Measurements from ENCODE around the gene FGGY. TPM values are rescaled to one million over a fixed set of nuclear protein-coding genes. Genes with fewer than 3 reads are reported as not detected.

Gene FGGY
- total RNA-seq, 1 donor from 2014 or later, result 9.0 TPM

DNA sequence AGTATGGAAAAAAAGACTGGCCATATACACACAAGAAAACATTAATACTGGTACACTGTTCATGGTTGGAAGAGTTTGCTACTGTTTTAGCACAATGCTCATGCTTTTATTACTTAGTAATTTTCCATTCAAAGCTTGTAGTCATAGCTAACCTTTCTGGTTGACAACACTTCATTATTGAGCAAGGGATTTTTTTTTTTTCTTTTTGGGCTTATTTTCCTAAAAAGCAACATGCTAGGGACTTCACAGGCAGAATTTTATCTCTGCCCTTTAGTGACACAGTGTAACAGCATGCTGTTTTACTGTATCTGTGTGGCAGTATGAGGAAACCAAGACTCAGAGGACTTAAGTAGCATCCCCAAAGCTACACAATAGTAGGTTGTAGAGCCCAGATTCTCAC, 58.5 kb downstream of the FGGY start:
- peaks cover 1% of the 10 kb centered on the region for H3K36me3 Mint-ChIP-seq (ENCODE audit: low read depth)
- H3K27me3 Mint-ChIP-seq (ENCODE audit: low read depth), result no peaks in the 10 kb centered on the region
- no peaks in the 10 kb centered on the region for H3K9me3 Mint-ChIP-seq (ENCODE audit: low read depth)
- peaks cover 14% of the 10 kb centered on the region for H3K4me1 Mint-ChIP-seq (ENCODE audit: low read depth)
- no peak for DNase-seq (ENCODE audit: low spot score)
- TF ChIP-seq, protein P1, sequence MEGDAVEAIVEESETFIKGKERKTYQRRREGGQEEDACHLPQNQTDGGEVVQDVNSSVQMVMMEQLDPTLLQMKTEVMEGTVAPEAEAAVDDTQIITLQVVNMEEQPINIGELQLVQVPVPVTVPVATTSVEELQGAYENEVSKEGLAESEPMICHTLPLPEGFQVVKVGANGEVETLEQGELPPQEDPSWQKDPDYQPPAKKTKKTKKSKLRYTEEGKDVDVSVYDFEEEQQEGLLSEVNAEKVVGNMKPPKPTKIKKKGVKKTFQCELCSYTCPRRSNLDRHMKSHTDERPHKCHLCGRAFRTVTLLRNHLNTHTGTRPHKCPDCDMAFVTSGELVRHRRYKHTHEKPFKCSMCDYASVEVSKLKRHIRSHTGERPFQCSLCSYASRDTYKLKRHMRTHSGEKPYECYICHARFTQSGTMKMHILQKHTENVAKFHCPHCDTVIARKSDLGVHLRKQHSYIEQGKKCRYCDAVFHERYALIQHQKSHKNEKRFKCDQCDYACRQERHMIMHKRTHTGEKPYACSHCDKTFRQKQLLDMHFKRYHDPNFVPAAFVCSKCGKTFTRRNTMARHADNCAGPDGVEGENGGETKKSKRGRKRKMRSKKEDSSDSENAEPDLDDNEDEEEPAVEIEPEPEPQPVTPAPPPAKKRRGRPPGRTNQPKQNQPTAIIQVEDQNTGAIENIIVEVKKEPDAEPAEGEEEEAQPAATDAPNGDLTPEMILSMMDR (IDR thresholded peaks at IDR 0.05), result no peak
- H3K4me3 Mint-ChIP-seq (ENCODE audit: unreplicated experiment), result no peak overlapping the region
- no peak overlapping the region for H3K27ac Mint-ChIP-seq (ENCODE audit: unreplicated experiment)

DNA sequence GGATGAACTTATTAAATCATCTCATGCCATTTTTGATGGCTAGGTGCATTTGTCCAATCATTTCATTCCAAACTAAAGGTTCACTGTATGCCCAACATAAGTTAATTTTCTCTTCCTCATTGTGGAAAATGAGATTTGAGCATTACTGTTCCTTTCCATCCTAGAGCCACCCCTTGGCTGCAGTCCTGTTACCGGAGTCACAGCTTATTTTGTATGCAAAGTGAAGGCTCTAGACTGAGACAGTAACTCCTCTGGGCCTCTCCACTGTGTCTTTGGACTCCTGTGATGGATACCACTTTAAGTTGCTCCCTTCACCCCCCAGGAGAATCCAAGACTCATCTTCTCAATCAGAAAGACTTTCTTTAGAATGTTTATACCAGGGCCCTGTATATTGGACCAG, 59.7 kb downstream of the FGGY start:
- H3K36me3 Mint-ChIP-seq (ENCODE audit: low read depth), result peaks cover 1% of the 10 kb centered on the region
- peaks cover 22% of the 10 kb centered on the region for H3K4me1 Mint-ChIP-seq (ENCODE audit: low read depth)
- no peak overlapping the region for H3K27ac Mint-ChIP-seq (ENCODE audit: unreplicated experiment)
- TF ChIP-seq, protein P1 (IDR thresholded peaks at IDR 0.05), result no peak
- H3K27me3 Mint-ChIP-seq (ENCODE audit: low read depth), result no peaks in the 10 kb centered on the region
- H3K9me3 Mint-ChIP-seq (ENCODE audit: low read depth), result no peaks in the 10 kb centered on the region
- DNase-seq (ENCODE audit: low spot score), result no peak
- no peak overlapping the region for H3K4me3 Mint-ChIP-seq (ENCODE audit: unreplicated experiment)

DNA sequence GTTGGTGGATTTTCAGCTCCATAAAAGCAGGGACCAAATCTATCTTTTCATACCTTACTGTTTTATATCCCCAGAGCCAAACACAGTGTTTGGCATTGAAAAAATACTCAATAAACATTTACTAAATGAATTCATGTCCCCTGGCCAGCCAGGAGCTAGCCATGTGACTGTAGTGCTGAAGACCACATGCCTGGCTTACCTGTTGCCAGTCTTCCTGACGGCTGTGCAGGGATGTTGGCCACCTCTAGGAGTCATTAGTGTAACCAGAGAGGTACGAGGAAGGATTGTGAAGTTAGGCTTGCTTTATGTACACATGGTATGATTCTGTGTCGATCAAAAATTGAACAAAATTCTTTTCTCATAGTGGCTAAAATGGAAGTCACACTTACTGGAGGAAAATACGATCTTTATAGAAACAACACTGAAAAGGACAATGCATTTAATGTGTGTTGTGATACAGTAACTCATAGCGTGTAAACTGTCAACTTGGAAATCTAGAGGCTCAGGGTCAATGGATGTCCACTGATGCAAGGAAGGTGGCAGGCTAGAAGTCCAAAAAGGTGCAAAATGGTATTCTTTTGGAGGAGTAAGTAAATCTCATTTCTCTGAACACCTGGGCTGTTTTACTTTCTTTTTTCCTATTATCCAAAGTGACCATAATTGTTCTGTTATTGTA, 60.9 kb downstream of the FGGY start:
- Mint-ChIP-seq H3K4me1 (ENCODE audit: low read depth) (peaks cover 22% of the 10 kb centered on the region), H3K36me3 (ENCODE audit: low read depth) (peaks cover 1% of the 10 kb centered on the region), H3K27me3 (ENCODE audit: low read depth) (no peaks in the 10 kb centered on the region), H3K9me3 (ENCODE audit: low read depth) (no peaks in the 10 kb centered on the region), H3K27ac (ENCODE audit: unreplicated experiment) (no peak overlapping the region), H3K4me3 (ENCODE audit: unreplicated experiment) (no peak overlapping the region)
- TF ChIP-seq, protein P1 (IDR thresholded peaks at IDR 0.05), result no peak
- DNase-seq (ENCODE audit: low spot score), result no peak

DNA sequence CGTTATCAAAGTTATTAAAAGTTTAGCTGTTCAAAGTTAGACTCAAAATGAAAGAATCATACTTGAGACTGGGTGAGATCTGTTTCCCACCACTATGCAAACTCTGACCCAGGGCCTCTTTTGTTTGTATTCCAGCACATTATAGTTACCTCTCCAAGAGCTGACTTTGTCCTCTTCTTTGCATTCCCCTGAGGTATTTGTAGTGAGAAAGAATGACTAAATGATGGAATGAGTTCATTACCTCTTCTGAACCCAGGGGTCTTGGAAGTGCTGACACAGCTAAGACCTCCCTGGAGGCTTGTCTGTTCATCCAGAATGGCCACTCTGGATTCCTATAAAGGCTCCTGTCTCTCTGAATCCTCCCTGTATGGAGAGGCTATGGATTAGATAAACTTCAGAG, 62.4 kb downstream of the FGGY start:
- peaks cover 22% of the 10 kb centered on the region for H3K4me1 Mint-ChIP-seq (ENCODE audit: low read depth)
- no peaks in the 10 kb centered on the region for H3K9me3 Mint-ChIP-seq (ENCODE audit: low read depth)
- peaks cover 1% of the 10 kb centered on the region for H3K36me3 Mint-ChIP-seq (ENCODE audit: low read depth)
- no peak overlapping the region for H3K4me3 Mint-ChIP-seq (ENCODE audit: unreplicated experiment)
- no peak overlapping the region for H3K27ac Mint-ChIP-seq (ENCODE audit: unreplicated experiment)
- TF ChIP-seq, protein P1 (IDR thresholded peaks at IDR 0.05), result no peak
- no peak for DNase-seq (ENCODE audit: low spot score)
- H3K27me3 Mint-ChIP-seq (ENCODE audit: low read depth), result no peaks in the 10 kb centered on the region

DNA sequence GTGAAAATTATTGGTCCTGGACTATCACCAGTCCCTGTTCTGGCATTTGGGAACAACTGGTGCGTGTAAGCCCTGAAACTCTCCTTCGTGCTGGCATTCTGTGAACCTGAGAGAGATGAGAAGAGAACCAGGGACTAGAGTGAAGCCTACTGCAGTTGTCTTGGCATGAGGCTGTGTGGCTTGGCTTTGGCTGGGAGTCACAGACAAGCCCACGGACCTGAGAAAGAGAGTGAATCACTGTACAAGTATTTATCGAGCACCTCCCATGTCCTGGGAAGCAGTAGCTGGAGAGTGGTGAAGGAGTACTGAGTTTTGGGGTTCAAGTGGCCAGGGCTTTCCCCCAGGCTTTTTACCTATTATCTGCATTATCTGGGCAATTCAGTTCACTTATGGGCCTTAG, 63.3 kb downstream of the FGGY start:
- H3K27me3 Mint-ChIP-seq (ENCODE audit: low read depth), result no peaks in the 10 kb centered on the region
- H3K4me1 Mint-ChIP-seq (ENCODE audit: low read depth), result peaks cover 18% of the 10 kb centered on the region
- TF ChIP-seq, protein P1 (IDR thresholded peaks at IDR 0.05), result no peak
- DNase-seq (ENCODE audit: low spot score), result no peak
- no peaks in the 10 kb centered on the region for H3K9me3 Mint-ChIP-seq (ENCODE audit: low read depth)
- peak overlapping the region; percentile 29 for H3K27ac Mint-ChIP-seq (ENCODE audit: unreplicated experiment)
- peaks cover 4% of the 10 kb centered on the region for H3K36me3 Mint-ChIP-seq (ENCODE audit: low read depth)
- H3K4me3 Mint-ChIP-seq (ENCODE audit: unreplicated experiment), result no peak overlapping the region

Data from chondrocyte (in vitro differentiated cells).